ENCODE measurements around the gene TSC22D2. TPM values are rescaled to one million over a fixed set of nuclear protein-coding genes. Genes with fewer than 3 reads are reported as not detected.
A peak's percentile ranks its signal among the peaks of the same experiment; 100 is the strongest.

Gene TSC22D2
- total RNA-seq, 1 experiment from 2014 or later: 43.1 TPM

- Histone ChIP-seq H3K9me3 (ENCODE audit: control insufficient read depth, insufficient read depth, low read depth, low read length) (no peaks in the 10 kb centered on the region), H3K36me3 (ENCODE audit: control insufficient read depth, insufficient read depth, low read length) (peaks cover 11% of the 10 kb centered on the region; the same call in 1 of the 2 replicates), H3K27me3 (ENCODE audit: control insufficient read depth, insufficient read depth, low read length) (no peaks in the 10 kb centered on the region), H3K27ac (ENCODE audit: low read length) (0 out of 2 replicates have a peak overlapping the region, but pooled peaks have one; percentile 12), H3K4me1 (ENCODE audit: control insufficient read depth, insufficient read depth, low read length) (peaks cover 40% of the 10 kb centered on the region; the same call in 1 of the 2 replicates), H3K4me3 (ENCODE audit: low read depth in 2 of 2, low read length in 2 of 2) (no peak overlapping the region)
- ChIA-PET CTCF (no interaction called here), POLR2A (no interaction called here)
- in situ Hi-C loops (cut with HindIII; ENCODE audit: low pct_unique_long_range_greater_than_20kb, low sequenced_read_pairs) (no loop called here), intact Hi-C loops (cut with micrococcal nuclease; ENCODE audit: unreplicated experiment) (no loop called here)
- no TSS peak for BruUV-seq (replicated peaks)
- TF ChIP-seq TCF7L2 (IDR thresholded peaks at IDR 0.05; ENCODE audit: low read depth, low read length) (no peak), SIN3A (IDR thresholded peaks at IDR 0.05; ENCODE audit: borderline replicate concordance, insufficient read depth, low read depth, low read length) (no peak), CTCF (IDR thresholded peaks at IDR 0.05) (no peak), POLR2AphosphoS5 (IDR thresholded peaks at IDR 0.05; ENCODE audit: low read depth, low read length) (no peak), REST (IDR thresholded peaks at IDR 0.05; ENCODE audit: insufficient read depth in 1 of 2, low read depth in 2 of 2, low read length in 1 of 2) (no peak)
- DNase-seq (ENCODE audit: low read depth, low spot score) (peak; percentile 45), ATAC-seq (peak; percentile 44; the same call in 1 of the 2 replicates)
Observed at GRCh38 chr3:150439657-150440056, 31.6 kb downstream of the TSC22D2 start.

- intact Hi-C loops (cut with micrococcal nuclease; ENCODE audit: unreplicated experiment): no loop called here
- TF ChIP-seq CTCF (IDR thresholded peaks at IDR 0.05) (no peak), TCF7L2 (IDR thresholded peaks at IDR 0.05; ENCODE audit: low read depth, low read length) (no peak), SIN3A (IDR thresholded peaks at IDR 0.05; ENCODE audit: borderline replicate concordance, insufficient read depth, low read depth, low read length) (no peak), POLR2AphosphoS5 (IDR thresholded peaks at IDR 0.05; ENCODE audit: low read depth, low read length) (no peak), REST (IDR thresholded peaks at IDR 0.05; ENCODE audit: insufficient read depth in 1 of 2, low read depth in 2 of 2, low read length in 1 of 2) (no peak)
- Histone ChIP-seq H3K36me3 (ENCODE audit: control insufficient read depth, insufficient read depth, low read length) (peaks cover 11% of the 10 kb centered on the region; the same call in 1 of the 2 replicates), H3K27me3 (ENCODE audit: control insufficient read depth, insufficient read depth, low read length) (no peaks in the 10 kb centered on the region), H3K27ac (ENCODE audit: low read length) (0 out of 2 replicates have a peak overlapping the region, but pooled peaks have one; percentile 1), H3K4me1 (ENCODE audit: control insufficient read depth, insufficient read depth, low read length) (peaks cover 43% of the 10 kb centered on the region), H3K9me3 (ENCODE audit: control insufficient read depth, insufficient read depth, low read depth, low read length) (no peaks in the 10 kb centered on the region), H3K4me3 (ENCODE audit: low read depth in 2 of 2, low read length in 2 of 2) (no peak overlapping the region)
- ATAC-seq (no peak), DNase-seq (ENCODE audit: low read depth, low spot score) (no peak)
- BruUV-seq (replicated peaks): no TSS peak
- ChIA-PET POLR2A (no interaction called here), CTCF (no interaction called here)
- in situ Hi-C loops (cut with HindIII; ENCODE audit: low pct_unique_long_range_greater_than_20kb, low sequenced_read_pairs): no loop called here
Observed at GRCh38 chr3:150443331-150443741, 35.2 kb downstream of the TSC22D2 start.
